RWPE1 (cell line): ENCODE data around the gene TALDO1.

Source experiments
- CTCF ChIA-PET: fragments of 350-600 bp; sonication (Branson Sonifier 250); formaldehyde crosslinking; extraction: SDS; loops from one replicate; lab custom pipeline; 2021; lab: Yijun Ruan, JAX
- POLR2A ChIA-PET: fragments of 400-600 bp; formaldehyde crosslinking; extraction: SDS; loops from one replicate; lab custom pipeline; 2020; ENCODE audit warnings: antibody characterized with exemption; ENCODE audit not compliant: low non-redundant PET; lab: Yijun Ruan, JAX
- DNase-seq: peaks from one replicate; pipeline ENCODE4 v3.0.0; 2012; ENCODE audit warnings: low spot score
- H3K27ac ChIP-seq: fragments of 450-650 bp; 2 replicates; pipeline ENCODE4 v1.5.1; 2017
- CTCF ChIP-seq: fragments of 450-650 bp; conservative IDR thresholded peaks from 2 replicates; pipeline ENCODE4 v1.5.1; 2017; ENCODE audit warnings: low read depth, mild to moderate bottlenecking

TALDO1 gene

GRCh38 chr11:765802-766091 is 18.5 kb downstream of the TALDO1 start:
- CTCF ChIA-PET = interaction anchor here (0.6 to 1.2 kb wide), 5 partner anchors 18 to 212 kb away, joined by 3 to 4 read pairs (median 3); no protein-coding TSS in a partner anchor

GRCh38 chr11:766106-766935 is 19.1 kb downstream of the TALDO1 start:
- TF ChIP-seq CTCF = no peak
- CTCF ChIA-PET = interaction anchor here (0.6 to 0.8 kb wide), 4 partner anchors 18 to 79 kb away, joined by 3 to 4 read pairs (median 3); no protein-coding TSS in a partner anchor
- DNase-seq = no peak
- H3K27ac ChIP-seq = peak overlapping the region; percentile 95
- POLR2A ChIA-PET = no interaction called here

More at GRCh38 chr11:765802-766091, 18.5 kb downstream of the TALDO1 start:
- TF ChIP-seq CTCF = no peak
- POLR2A ChIA-PET = no interaction called here
- peak overlapping the region; percentile 95 for H3K27ac ChIP-seq
- DNase-seq = no peak

GRCh38 chr11:766936-767210 is 19.6 kb downstream of the TALDO1 start:
- no peak for TF ChIP-seq CTCF
- POLR2A ChIA-PET = no interaction called here
- peak overlapping the region; percentile 95 for H3K27ac ChIP-seq
- no peak for DNase-seq
- CTCF ChIA-PET = interaction anchor here (0.6 kb wide), 1 partner anchor 92 kb away, joined by 4 read pairs; no protein-coding TSS in a partner anchor

- ChIA-PET CTCF (interaction anchor here (0.6 kb wide), 1 partner anchor 93 kb away, joined by 4 read pairs; no protein-coding TSS in a partner anchor), POLR2A (no interaction called here)
- H3K27ac ChIP-seq = peak overlapping the region; percentile 95
- DNase-seq = no peak
- TF ChIP-seq CTCF = no peak
These were observed 20.0 kb downstream of the TALDO1 start for GRCh38 chr11:767238-767637.

GRCh38 chr11:769887-770641 is 22.8 kb downstream of the TALDO1 start:
- TF ChIP-seq CTCF = no peak
- ChIA-PET CTCF (no interaction called here), POLR2A (interaction anchor here (0.5 kb wide), 1 partner anchor 44 kb away, joined by 3 read pairs; no protein-coding TSS in a partner anchor)
- peak overlapping the region; percentile 95 for H3K27ac ChIP-seq
- no peak for DNase-seq
